Esophagus (tissue), 2 donors: ENCODE measurements around the gene RP2. TPM values are rescaled to one million over a fixed set of nuclear protein-coding genes. Genes with fewer than 3 reads are reported as not detected.

Source experiments
- H3K27ac ChIP-seq, 2 donors: one replicate each; pipeline ENCODE4 v1.5.1; 2013; ENCODE audit warnings: low read depth in 2 of 2, mild to moderate bottlenecking in 2 of 2, inconsistent platforms in 1 of 2, low read length in 1 of 2, moderate library complexity in 1 of 2
- H3K27me3 ChIP-seq, 2 donors: one replicate each; pipeline ENCODE4 v1.6.1; 2013; ENCODE audit warnings: low read length in 2 of 2, control low read depth in 1 of 2, mild to moderate bottlenecking in 1 of 2; ENCODE audit not compliant: insufficient read depth in 2 of 2, control insufficient read depth in 1 of 2
- H3K36me3 ChIP-seq, 2 donors: one replicate each; pipeline ENCODE4 v1.6.1; 2013; ENCODE audit warnings: low read length in 1 of 2; ENCODE audit not compliant: control insufficient read depth in 2 of 2, insufficient read depth in 2 of 2
- H3K4me1 ChIP-seq, 2 donors: one replicate each; pipeline ENCODE4 v1.6.1; 2013; ENCODE audit warnings: low read length in 1 of 2; ENCODE audit not compliant: control insufficient read depth in 2 of 2, insufficient read depth in 2 of 2
- H3K4me3 ChIP-seq, 2 donors: one replicate each; pipeline ENCODE4 v1.5.1; 2013; ENCODE audit warnings: low read length in 2 of 2, mild to moderate bottlenecking in 2 of 2, low read depth in 1 of 2, moderate library complexity in 1 of 2
- H3K9me3 ChIP-seq, 2 donors: one replicate each; pipeline ENCODE4 v1.6.1; 2013; ENCODE audit warnings: mild to moderate bottlenecking in 2 of 2, low read depth in 1 of 2, low read length in 1 of 2, moderate library complexity in 1 of 2; ENCODE audit not compliant: control insufficient read depth in 2 of 2, insufficient read depth in 1 of 2
- WGBS, 2 donors: extraction: QIAGEN DNeasy Blood & Tissue Kit; methylation state at CpG; one replicate each; pipeline ENCODE4 v1.1.7; 2013; 5-methylcytosine and 5-hydroxymethylcytosine counted together
- polyA plus RNA-seq, 2 donors: library from polyadenylated mRNA; stranded (reverse); fragments of 200-250 nt; gene quantifications; one replicate each; pipeline ENCODE4 v1.2.3, GENCODE V29; 2013
- donor health status: healthy with polysubstance abuse.
- donor health status: Bipolar disorder and iron deficiency.

The RP2 gene
- 1 to 10 TPM; 5.2 to 6.6 TPM for polyA plus RNA-seq

GRCh38 chrX:46836701-46837557, at the start of gene RP2:
TSS of gene RP2 (plus strand) at chrX:46837043. CDS start at chrX:46837101, 58 bp downstream.
- Histone ChIP-seq H3K27ac (peak within 1 kb of the TSS; percentile 86 to 96), H3K9me3 (no peaks in the 10 kb centered on the region), H3K4me3 (peak within 1 kb of the TSS; percentile 60 to 81), H3K27me3 (no peaks in the 10 kb centered on the region), H3K4me1 (peaks cover 0 to 2% of the 10 kb centered on the region in 2 donors), H3K36me3 (no peaks in the 10 kb centered on the region)
- WGBS, 2 donors = 1 to 24% methylated on average over 66 to 71 of the region's 71 CpGs

GRCh38 chrX:46788902-46789301, 47.9 kb upstream of the RP2 start:
- Histone ChIP-seq H3K27ac (no peak overlapping the region), H3K4me1 (no peaks in the 10 kb centered on the region), H3K36me3 (no peaks in the 10 kb centered on the region), H3K4me3 (no peak overlapping the region), H3K9me3 (no peaks in the 10 kb centered on the region), H3K27me3 (no peaks in the 10 kb centered on the region)
- 46 to 51% methylated on average over 4 of the region's 4 CpGs for WGBS, 2 donors

GRCh38 chrX:46791927-46792809, 44.7 kb upstream of the RP2 start:
- Histone ChIP-seq H3K4me1 (no peaks in the 10 kb centered on the region), H3K27me3 (no peaks in the 10 kb centered on the region), H3K36me3 (no peaks in the 10 kb centered on the region), H3K4me3 (no peak overlapping the region), H3K27ac (peak overlapping the region; percentile 54 to 78), H3K9me3 (no peaks in the 10 kb centered on the region)
- WGBS, 2 donors = 31 to 37% methylated on average over 7 of the region's 7 CpGs

- Histone ChIP-seq H3K4me3 (no peak overlapping the region), H3K4me1 (no peaks in the 10 kb centered on the region), H3K27me3 (no peaks in the 10 kb centered on the region), H3K9me3 (no peaks in the 10 kb centered on the region), H3K36me3 (no peaks in the 10 kb centered on the region), H3K27ac (no peak overlapping the region)
- 46 to 52% methylated on average over 4 of the region's 4 CpGs for WGBS, 2 donors
Measured at GRCh38 chrX:46792810-46793188, 44.0 kb upstream of the RP2 start.

- H3K4me1 ChIP-seq = no peaks in the 10 kb centered on the region
- H3K4me3 ChIP-seq = no peak overlapping the region
- no peaks in the 10 kb centered on the region for H3K27me3 ChIP-seq
- no peaks in the 10 kb centered on the region for H3K9me3 ChIP-seq
- H3K27ac ChIP-seq = peak overlapping the region in 1 of 2 donors; percentile 12
- 68 to 86% methylated on average over 6 of the region's 6 CpGs for WGBS, 2 donors
- no peaks in the 10 kb centered on the region for H3K36me3 ChIP-seq
Measured at GRCh38 chrX:46793386-46794143, 43.3 kb upstream of the RP2 start.

- no peaks in the 10 kb centered on the region for H3K4me1 ChIP-seq
- no peak overlapping the region for H3K4me3 ChIP-seq
- no peaks in the 10 kb centered on the region for H3K9me3 ChIP-seq
- no peak overlapping the region for H3K27ac ChIP-seq
- H3K27me3 ChIP-seq = no peaks in the 10 kb centered on the region
- no peaks in the 10 kb centered on the region for H3K36me3 ChIP-seq
- WGBS, 2 donors = 49 to 50% methylated on average over 8 of the region's 8 CpGs
Measured at GRCh38 chrX:46796574-46797191, 40.2 kb upstream of the RP2 start.

- 49 to 55% methylated on average over 3 of the region's 3 CpGs for WGBS, 2 donors
- H3K9me3 ChIP-seq = no peaks in the 10 kb centered on the region
- H3K27ac ChIP-seq = no peak overlapping the region
- H3K27me3 ChIP-seq = no peaks in the 10 kb centered on the region
- no peaks in the 10 kb centered on the region for H3K36me3 ChIP-seq
- H3K4me1 ChIP-seq = no peaks in the 10 kb centered on the region
- no peak overlapping the region for H3K4me3 ChIP-seq
Measured at GRCh38 chrX:46803140-46803539, 33.7 kb upstream of the RP2 start.

GRCh38 chrX:46805270-46805669, 31.6 kb upstream of the RP2 start:
- no peaks in the 10 kb centered on the region for H3K36me3 ChIP-seq
- H3K27ac ChIP-seq = no peak overlapping the region
- no peaks in the 10 kb centered on the region for H3K4me1 ChIP-seq
- H3K9me3 ChIP-seq = no peaks in the 10 kb centered on the region
- WGBS, 2 donors = 47 to 64% methylated on average over 2 of the region's 2 CpGs
- H3K4me3 ChIP-seq = no peak overlapping the region
- peaks cover 0 to 3% of the 10 kb centered on the region in 2 donors for H3K27me3 ChIP-seq

GRCh38 chrX:46811121-46811520, 25.7 kb upstream of the RP2 start:
- H3K27ac ChIP-seq = no peak overlapping the region
- H3K9me3 ChIP-seq = no peaks in the 10 kb centered on the region
- no peak overlapping the region for H3K4me3 ChIP-seq
- no peaks in the 10 kb centered on the region for H3K4me1 ChIP-seq
- peaks cover 0 to 8% of the 10 kb centered on the region in 2 donors for H3K27me3 ChIP-seq
- no peaks in the 10 kb centered on the region for H3K36me3 ChIP-seq
- 44 to 47% methylated on average over 1 of the region's 1 CpG for WGBS, 2 donors
